Activated T-cell treated with anti-CD3 and anti-CD28 coated beads for 1 hour (primary cell): ENCODE data around the gene PRKCB.

Experiments used
- DNase-seq: peaks from one replicate; pipeline ENCODE4 v3.0.0-alpha.2; 2020; ENCODE audit warnings: low read depth

Gene PRKCB

GRCh38 chr16:23835390-23836077, at the start of gene PRKCB:
PRKCB (plus strand) TSS chr16:23835983.
- DNase-seq, result peak; percentile 88

- DNase-seq, result no peak
These were observed 48.7 kb upstream of the PRKCB start for GRCh38 chr16:23786964-23787561.

- DNase-seq, result no peak
These were observed 47.1 kb upstream of the PRKCB start for GRCh38 chr16:23788685-23789084.

GRCh38 chr16:23795378-23795777, 40.4 kb upstream of the PRKCB start:
- DNase-seq, result no peak

GRCh38 chr16:23796941-23797340, 38.8 kb upstream of the PRKCB start:
- DNase-seq, result no peak

- peak; percentile 83 for DNase-seq
These were observed 34.4 kb upstream of the PRKCB start for GRCh38 chr16:23801378-23801777.

GRCh38 chr16:23802776-23803175, 33.0 kb upstream of the PRKCB start:
- DNase-seq, result no peak

GRCh38 chr16:23803591-23804123, 32.1 kb upstream of the PRKCB start:
- peak; percentile 61 for DNase-seq

GRCh38 chr16:23807028-23807427, 28.8 kb upstream of the PRKCB start:
- no peak for DNase-seq

- DNase-seq, result no peak
These were observed 14.3 kb upstream of the PRKCB start for GRCh38 chr16:23821467-23821866.

- DNase-seq, result no peak
These were observed 13.7 kb upstream of the PRKCB start for GRCh38 chr16:23821875-23822688.

GRCh38 chr16:23823475-23824384, 12.1 kb upstream of the PRKCB start:
- no peak for DNase-seq

GRCh38 chr16:23824909-23825308, 10.9 kb upstream of the PRKCB start:
- no peak for DNase-seq

- DNase-seq, result no peak
These were observed 9.2 kb upstream of the PRKCB start for GRCh38 chr16:23826528-23827045.

GRCh38 chr16:23827057-23827456, 8.7 kb upstream of the PRKCB start:
- DNase-seq, result no peak

GRCh38 chr16:23829454-23829853, 6.3 kb upstream of the PRKCB start:
- no peak for DNase-seq

- no peak for DNase-seq
These were observed 5.5 kb upstream of the PRKCB start for GRCh38 chr16:23830276-23830675.

- no peak for DNase-seq
These were observed 2.9 kb upstream of the PRKCB start for GRCh38 chr16:23832882-23833281.

- no peak for DNase-seq
These were observed 2.3 kb upstream of the PRKCB start for GRCh38 chr16:23833504-23833903.

GRCh38 chr16:23833960-23834685, 1.7 kb upstream of the PRKCB start:
- DNase-seq, result no peak

GRCh38 chr16:23836078-23836403, 258 bp downstream of the PRKCB start:
- peak; percentile 7 for DNase-seq
